ENCODE data around the gene HOXA1.

HOXA1 gene

DNA sequence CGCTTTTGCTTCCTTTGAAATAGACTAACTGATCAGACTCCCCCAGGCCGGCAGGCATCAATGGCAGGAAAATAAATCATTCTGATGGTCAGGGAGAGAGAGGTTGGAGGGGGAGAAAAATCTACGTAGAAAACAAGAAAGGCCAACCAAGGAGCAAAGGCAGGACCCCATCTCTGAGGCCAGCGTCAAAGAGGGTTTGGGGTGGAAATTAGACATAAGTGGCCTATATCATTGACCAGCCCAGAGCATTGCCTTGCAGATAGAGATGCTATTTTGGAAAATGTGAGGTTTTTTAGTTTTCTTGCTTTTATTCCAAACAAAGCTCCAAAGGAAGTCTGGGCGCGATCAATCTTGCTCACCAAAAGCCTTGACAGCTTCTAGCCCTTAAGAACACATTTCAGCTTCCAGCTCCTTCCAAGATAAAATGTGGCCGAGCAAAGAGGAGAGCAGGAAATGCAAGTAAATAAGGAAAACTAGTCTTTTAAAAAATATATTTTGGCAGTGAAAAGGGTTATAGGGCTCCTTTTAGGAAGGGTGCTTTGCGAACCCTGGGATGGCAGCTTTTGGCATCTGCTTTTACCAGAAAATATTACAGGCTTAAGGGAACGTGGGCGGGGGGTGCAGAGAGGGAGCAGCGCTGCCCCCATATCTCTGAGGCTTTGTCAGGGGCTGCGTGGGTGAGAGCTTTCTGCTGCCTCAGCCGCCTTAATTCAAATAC, 8.7 kb upstream of the HOXA1 start:
- no peak for DNase-seq

DNA sequence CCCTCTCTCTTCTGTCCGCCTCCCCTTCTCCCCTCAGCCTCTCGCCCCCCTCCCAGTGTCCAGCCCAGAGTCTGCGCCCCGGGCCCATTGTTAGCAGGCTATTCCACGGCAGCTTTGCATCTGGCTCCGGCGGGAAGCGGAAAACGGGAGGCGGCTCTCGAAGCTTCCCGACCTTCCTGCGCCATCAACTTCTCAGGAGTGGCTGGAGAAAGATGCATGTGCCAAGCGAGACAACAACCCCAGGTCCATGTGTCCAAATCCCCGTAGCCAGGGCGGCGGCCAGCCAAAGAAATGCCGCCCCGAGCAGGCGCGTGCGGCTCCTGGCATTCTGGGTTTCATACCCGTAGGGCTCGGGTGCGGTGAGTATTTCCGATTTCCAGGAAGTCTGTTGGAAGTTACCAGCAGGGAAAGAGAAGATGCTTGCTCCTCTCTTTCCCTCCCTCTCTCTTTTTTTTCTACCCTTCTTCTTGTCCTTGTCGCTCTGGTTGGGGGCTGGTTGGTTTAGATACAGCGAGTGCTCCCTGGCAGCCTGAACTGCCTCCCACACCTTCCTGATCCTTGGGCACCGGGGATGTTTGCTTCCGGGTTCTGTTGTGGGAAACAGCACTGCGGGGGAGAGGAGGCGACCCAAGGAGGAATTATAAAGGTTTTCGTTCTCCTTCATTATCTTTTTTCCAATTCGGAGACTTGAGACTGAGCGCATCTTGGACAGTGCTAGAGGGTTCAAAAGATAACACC, 7.9 kb upstream of the HOXA1 start:
- DNase-seq, result no peak

DNA sequence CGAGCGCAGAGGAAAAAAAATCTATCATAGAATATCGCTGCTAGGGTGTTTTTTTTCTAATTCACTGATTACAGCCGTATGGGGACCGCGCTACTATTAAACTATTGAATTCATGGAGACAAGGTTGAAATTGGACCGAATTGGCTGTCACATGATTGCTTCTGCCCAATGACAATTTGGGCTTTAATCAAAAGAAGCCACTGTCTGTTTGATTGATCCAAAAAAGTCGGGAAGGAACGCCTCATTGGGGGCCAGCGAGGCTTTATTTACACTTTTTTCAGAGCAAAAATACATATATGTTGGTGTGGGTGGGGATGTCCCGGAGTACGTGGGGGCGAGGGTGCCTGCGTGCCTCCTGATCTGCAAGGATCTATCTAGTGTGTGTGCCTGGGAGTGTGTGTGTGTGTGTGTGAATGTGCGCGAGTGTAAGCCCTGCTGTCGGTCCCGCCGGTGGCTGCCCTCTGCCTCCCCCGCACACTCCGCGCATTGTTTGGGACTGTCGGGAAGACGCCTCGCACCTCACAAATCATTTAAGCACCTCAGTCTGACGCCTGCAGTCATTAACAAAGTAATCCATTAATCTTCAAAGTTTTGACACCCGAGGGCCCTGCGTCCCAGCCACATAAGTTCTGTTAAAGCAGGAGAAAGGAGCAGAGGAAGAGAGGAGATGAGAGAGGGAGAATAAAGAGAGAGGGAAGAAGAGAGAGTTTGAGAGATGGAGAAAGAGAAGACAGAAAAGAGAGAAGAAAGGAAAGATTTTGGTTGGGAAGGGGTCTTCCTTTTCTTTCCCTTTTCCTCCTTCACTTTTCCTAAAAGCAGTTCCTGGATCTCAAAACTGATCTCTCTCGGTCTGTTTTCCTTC, 7.0 kb upstream of the HOXA1 start, which contains the start of gene HOXA2:
Gene HOXA2 (minus strand): TSS at position 103 of the 862 bp plus-strand sequence. CDS start 183 bp downstream, outside the sequence.
- DNase-seq, result no peak

DNA sequence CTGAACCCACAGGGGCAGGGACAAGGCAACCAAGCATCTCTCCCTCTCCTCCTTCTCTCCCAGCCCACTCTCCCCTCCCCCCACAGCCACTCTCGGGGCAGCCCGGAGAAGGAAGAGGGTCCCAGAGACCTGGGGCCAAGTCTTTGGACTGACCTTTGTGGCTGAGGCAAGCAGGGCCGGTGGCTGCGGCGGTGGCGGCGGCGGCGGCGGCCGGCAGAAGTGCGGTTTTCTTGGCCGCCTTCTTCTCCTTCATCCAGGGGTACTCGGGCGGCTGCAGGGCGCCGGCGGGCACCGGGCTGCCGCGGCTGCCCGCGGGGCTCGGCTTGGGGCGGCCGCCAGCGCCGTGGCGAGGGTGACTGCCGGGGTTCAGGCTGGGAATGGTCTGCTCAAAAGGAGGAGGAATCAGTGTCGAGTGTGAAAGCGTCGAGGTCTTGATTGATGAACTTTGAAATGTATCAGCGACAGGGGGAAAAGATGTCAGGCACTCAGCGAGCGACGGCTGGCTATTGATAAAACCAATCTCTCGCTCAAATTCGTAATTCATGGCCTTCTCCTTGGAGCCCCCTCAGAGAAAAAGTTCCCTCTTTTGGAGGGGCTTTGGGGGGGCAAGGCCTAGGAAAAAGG, 6.3 kb upstream of the HOXA1 start:
- no peak for DNase-seq

DNA sequence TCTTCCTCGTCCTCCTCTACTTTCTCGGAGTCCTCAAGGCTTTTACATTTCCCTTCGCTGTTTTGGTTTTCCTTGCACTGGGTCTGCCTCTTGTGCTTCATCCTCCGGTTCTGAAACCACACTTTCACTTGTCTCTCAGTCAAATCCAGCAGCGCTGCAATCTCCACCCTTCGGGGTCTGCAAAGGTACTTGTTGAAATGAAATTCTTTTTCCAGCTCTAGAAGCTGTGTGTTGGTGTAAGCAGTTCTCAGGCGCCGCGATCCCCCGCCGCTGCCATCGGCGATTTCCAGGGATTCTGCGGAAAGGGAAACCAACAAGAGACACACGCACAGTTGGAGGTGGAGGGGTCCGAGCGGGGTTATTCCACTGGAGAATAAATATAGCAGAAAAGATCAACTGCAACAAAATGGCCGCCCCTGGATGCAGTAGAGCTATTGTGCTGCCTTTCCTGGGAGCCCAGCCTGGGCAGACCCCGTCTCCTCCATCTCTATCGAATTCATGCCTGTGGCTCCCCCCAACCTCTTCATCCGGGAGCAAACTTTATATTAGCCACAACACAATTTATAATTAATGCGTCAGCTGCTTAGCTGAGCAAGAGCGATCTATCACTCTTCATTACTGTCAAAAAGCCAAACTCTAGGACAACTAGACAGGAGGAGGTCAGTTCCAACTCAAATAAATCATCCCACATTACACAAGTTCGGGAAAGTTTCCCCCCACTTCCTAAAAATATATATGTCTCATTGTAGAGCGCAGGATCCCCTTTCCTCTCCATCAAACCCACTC, 5.6 kb upstream of the HOXA1 start:
- DNase-seq, result no peak

DNA sequence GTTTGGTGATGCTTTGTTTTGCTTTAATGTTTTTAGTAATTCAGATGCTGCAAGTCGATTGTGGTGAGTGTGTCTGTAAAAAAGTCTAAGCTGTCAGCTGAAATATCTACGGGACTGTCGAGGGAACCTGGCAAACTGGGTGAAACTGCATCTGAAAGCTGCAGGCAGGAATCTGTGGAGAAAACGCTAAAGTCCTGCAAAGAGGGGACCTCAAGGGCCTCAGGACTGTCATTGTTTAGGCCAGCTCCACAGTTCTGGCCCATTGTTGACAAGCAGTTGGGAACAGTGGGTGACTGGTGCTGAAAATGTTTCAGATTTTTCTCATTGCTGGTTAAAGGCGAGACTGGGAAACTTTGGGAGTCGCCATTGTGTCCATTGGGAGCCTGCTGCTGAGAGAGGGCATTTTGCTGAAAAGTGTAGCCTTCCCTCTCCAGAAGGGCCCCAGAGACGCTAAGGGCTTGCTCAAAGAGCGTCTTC, 4.9 kb upstream of the HOXA1 start:
- DNase-seq, result no peak

DNA sequence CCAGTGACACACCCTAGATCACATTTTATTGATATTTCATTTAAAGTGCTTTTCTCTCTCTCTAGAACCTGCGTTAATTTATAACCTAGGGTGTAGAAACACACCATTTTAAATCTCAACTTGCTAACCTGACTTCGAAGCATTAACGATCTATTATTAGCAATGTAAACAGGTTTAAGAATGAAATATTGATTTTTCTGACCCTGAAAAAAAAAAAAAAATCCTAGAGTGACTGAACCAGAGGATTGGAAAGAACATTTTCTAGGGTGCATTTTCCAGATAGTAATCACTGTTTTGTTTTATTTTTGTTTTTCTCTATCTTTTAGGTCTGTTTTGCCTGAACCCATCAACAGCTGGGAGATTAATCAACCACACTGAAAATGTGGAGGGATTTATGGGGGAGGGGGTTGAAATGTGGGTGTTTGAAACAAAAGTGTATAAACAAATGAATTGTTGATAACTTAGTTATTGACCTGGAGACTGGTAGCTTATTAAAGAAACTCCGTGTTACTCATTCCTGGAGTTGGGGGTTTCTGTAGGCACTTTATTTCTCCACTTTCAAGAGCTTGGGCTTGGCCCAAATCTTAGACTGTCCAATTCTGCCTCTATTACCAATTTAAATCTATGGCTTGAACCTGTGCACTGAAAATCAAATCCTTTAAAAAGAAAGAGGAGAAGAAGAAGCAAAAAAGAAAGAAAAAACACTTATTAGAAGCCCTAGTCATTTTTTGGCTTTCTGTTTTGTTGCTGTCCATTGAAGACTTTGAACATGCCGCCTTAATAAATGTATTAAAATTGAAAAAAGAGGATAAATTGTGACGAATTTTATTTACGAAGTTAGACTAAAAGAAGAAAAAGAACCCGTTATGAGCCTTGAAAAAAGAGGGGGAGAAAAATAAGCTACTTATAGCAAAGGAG, 3.9 kb upstream of the HOXA1 start:
- DNase-seq, result no peak

DNA sequence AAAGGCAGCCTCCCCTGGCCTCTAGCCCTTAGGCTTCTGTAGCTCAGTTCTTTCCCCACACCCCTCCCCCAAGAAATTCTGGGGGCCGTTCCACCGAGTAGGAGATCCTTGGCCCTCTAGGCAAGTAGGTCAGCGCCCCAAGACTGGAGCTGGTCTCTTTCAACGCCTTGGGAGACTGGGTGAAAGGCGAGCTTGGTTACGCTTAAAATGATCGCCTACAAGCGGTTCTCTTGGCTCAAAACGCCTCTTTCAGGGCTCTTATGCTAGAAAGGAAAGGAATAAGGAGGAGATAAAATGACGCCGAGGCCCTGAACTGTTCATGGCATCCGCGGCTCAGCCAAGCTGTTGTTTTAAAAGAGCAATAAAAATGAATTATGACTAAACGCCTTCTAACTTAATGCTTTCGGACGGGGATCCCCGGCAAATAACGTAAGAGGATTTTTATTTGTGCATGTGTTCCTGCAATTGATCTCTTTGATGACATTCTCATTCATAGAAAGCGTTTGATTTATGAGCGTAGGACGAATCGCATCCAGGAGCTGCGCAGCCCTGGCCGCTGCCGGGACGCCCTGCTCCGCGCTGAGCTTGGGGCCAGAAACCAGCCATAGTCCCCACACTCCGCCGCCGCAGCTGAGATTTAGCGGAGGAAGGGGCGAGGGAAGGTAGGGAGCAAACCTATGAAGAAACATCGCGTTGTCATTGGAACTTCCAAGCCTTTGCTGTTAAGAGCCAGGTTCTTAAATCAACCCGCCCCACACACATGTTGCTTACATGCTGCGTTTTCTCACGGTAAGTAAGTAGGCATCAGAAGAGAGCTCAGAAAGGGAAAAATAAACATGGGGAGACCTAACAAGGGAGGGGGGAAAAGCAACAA, 3.0 kb upstream of the HOXA1 start:
- no peak for DNase-seq

DNA sequence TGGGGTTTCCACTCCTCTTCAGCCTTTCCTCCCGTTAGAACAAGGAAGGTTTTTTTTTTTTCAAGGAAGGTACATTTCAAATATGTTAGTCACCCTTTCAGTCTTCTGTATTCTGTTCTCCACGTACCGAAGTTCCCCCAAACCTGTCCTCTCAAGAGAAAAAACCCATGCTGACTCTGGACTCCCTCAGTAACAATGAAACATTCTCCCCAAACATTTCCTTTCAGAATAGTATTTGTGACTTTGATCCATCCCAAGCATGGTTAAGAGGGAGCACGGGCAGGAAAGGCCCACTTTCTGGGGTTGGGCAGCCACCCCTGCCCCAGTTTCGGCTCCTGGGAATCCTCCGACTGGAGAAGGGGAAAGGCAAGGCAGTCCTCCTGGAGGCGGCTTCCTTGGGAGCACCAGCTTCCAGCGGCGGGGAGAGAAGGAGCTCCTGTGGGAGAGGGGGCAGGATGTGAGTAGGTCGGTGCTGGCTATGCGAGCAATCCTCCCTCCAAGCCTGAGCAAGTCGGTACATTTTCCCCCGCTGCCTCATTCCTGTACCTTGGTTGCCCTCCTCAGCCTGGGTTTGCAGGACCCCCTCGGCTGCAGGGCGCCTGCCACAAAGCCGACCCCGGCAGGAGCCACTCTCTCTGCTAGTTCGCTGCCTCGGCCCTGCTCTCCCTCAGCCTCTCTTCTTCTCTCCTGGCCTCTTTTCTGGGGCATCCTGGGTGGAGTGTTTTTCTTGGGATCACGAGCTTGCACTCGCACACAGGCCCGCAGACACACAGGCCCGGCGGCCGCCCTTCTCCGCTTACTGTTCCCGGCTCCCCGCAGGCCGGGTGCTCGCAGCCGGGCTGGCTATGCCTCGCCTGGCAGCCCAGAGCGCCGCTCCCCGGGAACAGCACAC, 2.1 kb upstream of the HOXA1 start:
- DNase-seq, result no peak

DNA sequence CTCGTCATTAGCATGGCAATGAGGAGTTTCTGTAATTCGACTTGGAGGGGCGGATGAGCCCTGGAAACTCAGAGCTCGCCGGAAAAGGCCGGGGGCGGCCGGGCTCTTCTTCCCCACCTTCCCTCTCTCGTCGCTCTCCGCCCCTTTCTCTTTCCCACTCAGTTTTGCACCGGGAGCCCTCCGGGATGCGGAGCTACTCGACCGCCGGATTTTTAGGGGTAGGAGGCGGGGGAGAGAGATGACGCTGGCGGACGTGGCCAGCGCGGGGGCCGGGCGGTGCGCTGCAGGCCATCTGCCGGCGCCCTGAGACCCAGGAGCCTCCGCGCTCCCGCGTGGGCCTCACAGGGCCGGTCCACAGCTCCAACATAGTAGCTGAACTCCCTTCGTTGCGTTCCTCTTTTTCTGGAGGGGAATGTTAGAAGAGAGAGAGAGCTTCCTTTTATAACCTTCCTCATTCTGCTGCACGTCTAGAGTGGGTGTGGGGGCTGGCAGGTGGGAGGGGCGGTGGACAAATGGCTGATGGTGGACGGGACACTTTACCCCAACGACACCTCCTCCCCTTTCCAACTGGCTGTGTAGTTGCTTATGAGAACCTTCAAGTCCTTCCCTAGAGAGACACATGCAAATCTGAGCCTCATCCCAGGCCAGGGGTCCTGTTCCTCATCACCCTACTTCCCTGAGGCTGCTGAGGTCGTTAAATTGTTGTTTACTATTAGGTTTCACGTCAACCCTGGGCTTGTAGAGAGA, 1.1 kb upstream of the HOXA1 start:
- DNase-seq, result no peak

DNA sequence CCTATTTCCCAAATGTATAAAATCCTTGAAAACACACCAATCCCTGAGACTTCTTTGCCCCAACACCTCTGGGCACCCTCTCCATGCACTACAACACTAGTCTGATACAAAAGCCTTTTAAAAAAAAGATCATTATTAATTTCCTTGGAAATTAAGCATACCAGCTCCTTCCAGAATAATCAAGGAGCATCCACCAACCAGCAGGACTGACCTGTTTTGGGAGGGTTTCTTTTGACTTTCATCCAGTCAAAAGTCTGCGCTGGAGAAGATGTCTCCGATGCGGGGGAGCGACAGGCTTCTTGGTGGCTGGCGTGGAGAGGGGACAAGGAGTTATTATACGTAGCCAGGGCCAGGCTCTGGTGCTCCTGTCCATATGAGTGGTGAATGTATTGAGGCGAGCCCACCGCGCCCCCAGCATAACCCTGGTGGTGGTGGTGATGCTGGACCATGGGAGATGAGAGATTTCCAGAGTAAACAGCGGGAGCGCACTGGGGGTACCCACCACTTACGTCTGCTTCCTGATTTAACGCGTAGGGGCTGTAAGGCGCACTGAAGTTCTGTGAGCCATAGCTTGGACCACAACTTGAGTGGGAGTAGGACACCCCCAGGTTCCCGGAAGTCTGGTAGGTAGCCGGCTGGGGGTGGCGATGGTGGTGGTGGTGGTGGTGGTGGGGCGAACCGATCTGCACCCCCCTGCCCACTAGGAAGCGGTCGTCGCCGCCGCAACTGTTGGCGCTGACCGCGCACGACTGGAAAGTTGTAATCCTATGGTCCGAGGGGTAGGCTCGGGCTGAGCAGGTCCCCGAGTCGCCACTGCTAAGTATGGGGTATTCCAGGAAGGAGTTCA, 527 bp downstream of the HOXA1 start:
- no peak for DNase-seq

DNA sequence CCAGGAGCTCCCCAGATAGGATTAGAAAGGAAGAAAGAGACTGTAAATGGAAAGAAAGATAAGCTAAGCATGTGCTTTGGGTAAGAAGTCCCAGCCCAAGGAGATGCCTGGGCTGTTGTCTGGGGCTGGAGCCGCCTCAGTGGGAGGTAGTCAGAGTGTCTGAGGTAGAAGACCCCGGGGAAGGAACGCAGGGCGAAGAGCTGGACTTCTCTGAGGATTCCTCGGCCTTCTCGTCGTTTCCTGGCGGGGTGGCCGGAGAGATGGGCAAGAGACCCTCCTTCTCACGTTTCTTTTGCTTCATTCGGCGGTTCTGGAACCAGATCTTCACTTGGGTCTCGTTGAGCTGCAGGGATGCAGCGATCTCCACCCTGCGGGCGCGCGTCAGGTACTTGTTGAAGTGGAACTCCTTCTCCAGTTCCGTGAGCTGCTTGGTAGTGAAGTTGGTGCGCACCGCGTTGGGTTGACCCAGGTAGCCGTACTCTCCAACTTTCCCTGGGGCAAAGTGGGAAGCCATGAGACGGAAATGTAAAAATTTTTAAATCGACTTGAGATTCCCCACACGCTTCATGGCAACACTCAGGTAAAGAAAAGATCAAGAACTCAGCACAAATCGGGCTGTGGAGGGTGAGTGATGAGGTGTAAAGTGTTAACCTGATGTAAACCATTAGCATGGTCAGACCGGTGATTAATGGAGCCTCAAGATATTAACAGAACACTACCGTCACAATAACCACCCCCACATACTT, 1.3 kb downstream of the HOXA1 start:
- DNase-seq, result no peak

DNA sequence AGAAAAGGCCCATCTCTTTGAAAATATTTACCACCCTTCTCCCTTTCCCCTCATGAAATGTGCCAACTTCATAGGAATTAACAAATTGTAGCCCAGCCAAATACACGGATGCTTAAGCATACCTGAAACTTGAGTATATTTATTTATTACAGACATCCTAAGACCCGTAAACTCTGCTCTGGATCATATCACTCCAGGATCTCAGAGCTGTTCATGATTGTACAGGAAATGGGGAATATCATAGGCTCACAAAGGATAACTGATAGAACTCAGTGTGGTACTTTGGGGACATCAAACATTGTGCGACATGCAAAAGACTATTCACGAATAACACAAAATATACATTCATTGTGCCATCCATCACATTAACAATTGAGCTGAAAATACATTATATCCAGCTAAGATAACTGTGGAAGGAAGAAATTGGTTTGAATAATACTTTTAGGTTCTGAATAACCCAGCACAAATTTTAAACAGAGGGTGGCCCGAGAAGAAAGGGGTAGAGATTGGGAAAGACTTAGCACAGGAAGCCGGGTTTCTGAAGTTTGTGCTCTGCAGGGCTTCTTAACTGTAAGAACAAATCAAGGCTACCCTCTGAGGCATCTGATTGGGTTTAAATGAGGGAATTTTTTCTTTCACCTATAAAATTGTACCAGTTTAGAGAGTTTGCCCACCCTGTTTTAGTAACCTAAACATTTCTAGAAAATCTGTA, 2.5 kb downstream of the HOXA1 start:
- DNase-seq, result no peak

DNA sequence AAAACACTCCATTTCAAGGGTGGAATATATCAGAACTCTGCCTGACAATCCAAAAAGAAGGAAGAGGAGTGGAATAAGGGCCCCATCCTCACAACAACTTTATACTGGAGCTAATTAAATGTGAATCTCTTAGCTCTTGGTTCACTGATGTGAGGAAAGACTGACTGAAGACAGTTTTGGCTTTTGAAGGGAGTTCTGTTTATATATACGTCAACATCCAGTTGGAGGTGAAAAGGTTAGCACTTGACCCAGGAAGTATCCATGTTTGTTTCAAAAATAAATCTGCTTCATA, 3.0 kb downstream of the HOXA1 start:
- DNase-seq, result no peak

DNA sequence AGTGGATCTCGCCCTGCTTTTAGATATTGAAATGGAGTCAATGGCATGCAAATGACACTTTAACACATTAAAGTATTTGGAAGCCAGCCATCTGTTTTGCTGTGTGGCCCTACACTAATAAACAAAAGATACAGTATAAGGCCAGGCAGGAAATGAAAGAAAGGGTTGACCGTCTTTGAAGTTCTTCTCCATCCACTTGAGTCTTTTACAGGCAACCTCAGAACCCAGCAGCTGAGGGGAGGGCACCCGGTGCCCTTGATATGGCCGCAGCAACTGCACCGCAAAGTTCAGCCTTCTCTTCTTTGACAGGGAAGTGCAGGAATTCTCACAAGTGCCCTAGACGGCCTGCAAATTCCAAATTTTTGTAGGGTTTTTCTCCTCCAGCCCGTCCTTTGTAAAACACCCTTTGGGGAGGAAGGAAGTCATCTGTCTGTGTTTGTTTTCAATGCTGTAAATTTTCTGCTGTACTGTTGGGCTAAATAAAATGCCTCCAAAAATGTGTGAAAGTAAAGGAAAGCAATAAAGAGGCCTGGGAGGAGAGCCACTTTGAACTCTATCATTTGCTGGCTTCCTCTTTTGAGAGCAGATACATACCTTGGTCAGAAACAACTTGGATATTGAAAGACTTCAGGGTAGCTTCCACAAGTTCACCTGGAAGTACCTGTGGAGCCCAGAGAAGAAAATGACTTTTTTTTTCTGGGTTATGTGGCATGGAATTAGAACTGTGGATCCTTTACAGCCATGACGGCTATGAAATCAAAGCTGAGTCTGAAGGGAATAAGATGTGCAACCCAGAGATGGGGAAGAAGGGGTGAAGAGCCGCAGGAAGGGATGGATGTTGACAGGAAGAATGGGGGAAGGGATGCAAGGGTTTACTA, 3.6 kb downstream of the HOXA1 start:
- no peak for DNase-seq
